Tibial nerve (tissue), 3 donors: ENCODE results near the gene GTF2E1.

Experiments
- POLR2A ChIP-seq, 2 donors: fragments of 450-650 bp; IDR thresholded peaks; one replicate each; pipeline ENCODE4 v1.6.1; 2017; ENCODE audit warnings: antibody characterized with exemption in 2 of 2, mild to moderate bottlenecking in 2 of 2, moderate library complexity in 2 of 2
- TF ChIP-seq, protein P1 (sequence below), 5 experiments: fragments of 200-600 bp in 3 of 5; fragments of 450-650 bp in 2 of 5; sonication (generic) in 3 of 5; IDR thresholded peaks; one replicate each; pipeline ENCODE4 v1.5.1; 2016 to 2019; ENCODE audit warnings: antibody characterized with exemption in 5 of 5, mild to moderate bottlenecking in 3 of 5, moderate library complexity in 2 of 5

DNA sequence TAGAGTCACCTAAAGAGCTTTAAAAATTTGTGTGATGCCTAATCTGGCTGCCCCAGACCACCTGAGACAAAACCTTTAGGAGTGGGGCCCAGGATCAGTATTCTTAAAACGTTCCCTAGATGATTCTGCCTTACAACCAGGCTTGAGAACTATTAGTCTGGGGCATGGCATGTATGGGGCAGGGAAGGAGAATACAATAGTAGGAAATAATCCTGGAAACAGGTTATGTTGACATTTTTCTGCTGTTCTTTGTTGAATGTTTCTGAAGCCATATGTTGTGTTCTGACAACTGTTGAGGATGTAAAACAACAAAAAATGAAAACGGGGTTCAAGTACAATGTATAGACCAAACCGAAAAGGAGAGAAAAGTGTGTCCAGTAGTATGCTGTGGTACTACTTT is 2.9 kb downstream of the GTF2E1 start:
- TF ChIP-seq POLR2A (IDR thresholded peaks at IDR 0.05), result no peak
- TF ChIP-seq, protein P1, sequence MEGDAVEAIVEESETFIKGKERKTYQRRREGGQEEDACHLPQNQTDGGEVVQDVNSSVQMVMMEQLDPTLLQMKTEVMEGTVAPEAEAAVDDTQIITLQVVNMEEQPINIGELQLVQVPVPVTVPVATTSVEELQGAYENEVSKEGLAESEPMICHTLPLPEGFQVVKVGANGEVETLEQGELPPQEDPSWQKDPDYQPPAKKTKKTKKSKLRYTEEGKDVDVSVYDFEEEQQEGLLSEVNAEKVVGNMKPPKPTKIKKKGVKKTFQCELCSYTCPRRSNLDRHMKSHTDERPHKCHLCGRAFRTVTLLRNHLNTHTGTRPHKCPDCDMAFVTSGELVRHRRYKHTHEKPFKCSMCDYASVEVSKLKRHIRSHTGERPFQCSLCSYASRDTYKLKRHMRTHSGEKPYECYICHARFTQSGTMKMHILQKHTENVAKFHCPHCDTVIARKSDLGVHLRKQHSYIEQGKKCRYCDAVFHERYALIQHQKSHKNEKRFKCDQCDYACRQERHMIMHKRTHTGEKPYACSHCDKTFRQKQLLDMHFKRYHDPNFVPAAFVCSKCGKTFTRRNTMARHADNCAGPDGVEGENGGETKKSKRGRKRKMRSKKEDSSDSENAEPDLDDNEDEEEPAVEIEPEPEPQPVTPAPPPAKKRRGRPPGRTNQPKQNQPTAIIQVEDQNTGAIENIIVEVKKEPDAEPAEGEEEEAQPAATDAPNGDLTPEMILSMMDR (IDR thresholded peaks at IDR 0.05), result no peak
